ENCODE results near the gene PDGFRB. TPM values are rescaled to one million over a fixed set of nuclear protein-coding genes. Genes with fewer than 3 reads are reported as not detected.

PDGFRB gene
- total and polyA plus RNA-seq, 2 of the 8 experiments (the other 6 are each of a cell fraction or from before 2014, with no cell fraction given) = 4.2 to 13.7 TPM

- Histone ChIP-seq H3K23me2 (ENCODE audit: low read depth, low read length) (peaks cover 3% of the 10 kb centered on the region; the same call in 1 of the 2 replicates), H3K27ac (ENCODE audit: low read depth, low read length) (no peak overlapping the region), H3K9ac (replicated peaks in 1 of 4; ENCODE audit: extremely low read depth in 1 of 4, low read depth in 3 of 4, low read length in 3 of 4) (no peak overlapping the region), H3K79me2 (ENCODE audit: control insufficient read depth in 1 of 2, insufficient read depth in 2 of 2, low read length in 2 of 2) (no peaks in the 10 kb centered on the region), H3K9me3 (ENCODE audit: insufficient read depth in 2 of 2, low read depth in 1 of 2, low read length in 1 of 2) (no peaks in the 10 kb centered on the region), H3K4ac (replicated peaks; ENCODE audit: insufficient read length, low read depth, low read length) (no peak overlapping the region), H3K4me2 (ENCODE audit: insufficient read depth in 1 of 2, low read depth in 2 of 2, low read length in 2 of 2) (no peak overlapping the region), H2BK5ac (ENCODE audit: low read depth, low read length) (no peak overlapping the region), H3K4me3 (ENCODE audit: extremely low read depth in 1 of 4, insufficient read depth in 2 of 4, low read depth in 3 of 4, low read length in 4 of 4) (no peak overlapping the region), H2AK5ac (ENCODE audit: low read depth, low read length) (peak overlapping the region; percentile 43; the same call in 1 of the 2 replicates), H2BK15ac (ENCODE audit: low read length) (no peak overlapping the region), H3K56ac (replicated peaks; ENCODE audit: insufficient read length, low read depth, low read length) (no peak overlapping the region), H3K18ac (ENCODE audit: extremely low read depth, low read length) (no peak overlapping the region), H4K8ac (ENCODE audit: extremely low read depth, insufficient read depth, low read length) (no peak overlapping the region), H3K23ac (ENCODE audit: insufficient read length) (no peak overlapping the region), H3K36me3 (ENCODE audit: control insufficient read depth in 2 of 4, insufficient read depth in 4 of 4, low read length in 3 of 4) (no peaks in the 10 kb centered on the region; a peak in 1 of 8 replicates), H3K14ac (ENCODE audit: insufficient read length) (no peak overlapping the region), H4K5ac (ENCODE audit: insufficient read length, low read depth, low read length) (no peak overlapping the region), H2AFZ (ENCODE audit: low read length) (no peak overlapping the region), H2BK20ac (ENCODE audit: low read length) (no peak overlapping the region), H2BK120ac (replicated peaks; ENCODE audit: low read depth, low read length) (no peak overlapping the region), H4K20me1 (replicated peaks in 1 of 2; ENCODE audit: control insufficient read depth in 1 of 2, insufficient read depth in 2 of 2, low read length in 2 of 2) (peaks cover 4 to 7% of the 10 kb centered on the region in 2 experiments), H2BK12ac (ENCODE audit: low read depth, low read length) (no peak overlapping the region), H3K27me3 (replicated peaks in 1 of 4; ENCODE audit: control insufficient read depth in 3 of 4, extremely low read depth in 1 of 4, insufficient read depth in 3 of 4, low read length in 3 of 4) (peaks cover 47 to 59% (median 55%) of the 10 kb centered on the region in 4 experiments), H3K79me1 (ENCODE audit: low read depth, low read length) (no peaks in the 10 kb centered on the region), H3K4me1 (replicated peaks in 1 of 4; ENCODE audit: control insufficient read depth in 3 of 4, insufficient read depth in 4 of 4, low read length in 3 of 4) (peaks cover 4 to 15% (median 10%) of the 10 kb centered on the region in 4 experiments), H4K91ac (replicated peaks; ENCODE audit: insufficient read length, low read length) (no peak overlapping the region)
- FAIRE-seq (no peak), DNase-seq (ENCODE audit: low read depth in 1 of 2, low spot score in 2 of 2) (no peak)
- TF ChIP-seq TAF1 (IDR thresholded peaks at IDR 0.05; ENCODE audit: low read depth, low read length) (no peak), MAX (IDR thresholded peaks at IDR 0.05) (no peak), TEAD4 (IDR thresholded peaks at IDR 0.05; ENCODE audit: low read depth, low read length) (no peak), ASH2L (IDR thresholded peaks at IDR 0.05; ENCODE audit: low read length) (no peak), YY1 (IDR thresholded peaks at IDR 0.05; ENCODE audit: low read depth, low read length) (no peak), BRCA1 (IDR thresholded peaks at IDR 0.05; ENCODE audit: low read depth, low read length) (no peak), E2F6 (IDR thresholded peaks at IDR 0.05) (no peak), HDAC6 (IDR thresholded peaks at IDR 0.05; ENCODE audit: low read depth, low read length) (no peak)
- ChIA-PET POLR2A (ENCODE audit: partially characterized antibody) (interaction anchor here (1.6 kb wide), 1 partner anchor 46 kb away, joined by 4 read pairs; no protein-coding TSS in a partner anchor), CTCF (ENCODE audit: partially characterized antibody) (interaction anchor here (0.6 to 15.3 kb wide), 13 partner anchors 11 to 186 kb away, joined by 3 to 372 read pairs (median 5); partner anchors contain the start of gene ARSI)
- 72% methylated on average over 6 of the region's 6 CpGs; no CpG with 5 or more reads in 1 of the 2 experiments for WGBS, 2 experiments (ENCODE audit: extremely low coverage in 1 of 2, insufficient coverage in 1 of 2, insufficient read length in 1 of 2, insufficient replicate concordance in 2 of 2, low coverage in 1 of 2, low lambda C conversion rate in 2 of 2, missing lambda C conversion rate in 1 of 2)
Measured at GRCh38 chr5:150164211-150164980, 8.8 kb upstream of the PDGFRB start.

All from H1 (cell line).